Activated CD8-positive, alpha-beta memory T cell treated with anti-CD3 and anti-CD28 coated beads for 24 hours (primary cell): ENCODE data around the gene TAMALIN.

Experiments
- DNase-seq: peaks from one replicate; pipeline ENCODE4 v3.0.0-alpha.2; 2020

Gene TAMALIN

GRCh38 chr12:52014567-52015530, 8.1 kb downstream of the TAMALIN start:
- no peak for DNase-seq

GRCh38 chr12:52015532-52016041, 8.8 kb downstream of the TAMALIN start:
- no peak for DNase-seq

GRCh38 chr12:52018433-52019112, 11.8 kb downstream of the TAMALIN start:
- no peak for DNase-seq

- DNase-seq, result no peak
Measured at GRCh38 chr12:52019113-52019770, 12.5 kb downstream of the TAMALIN start.

- DNase-seq, result peak; percentile 80
Measured at GRCh38 chr12:52020539-52021336, 14.0 kb downstream of the TAMALIN start.

GRCh38 chr12:52022841-52023181, 16.1 kb downstream of the TAMALIN start:
- no peak for DNase-seq

GRCh38 chr12:52023182-52023975, 16.6 kb downstream of the TAMALIN start:
- peak; percentile 98 for DNase-seq

- no peak for DNase-seq
Measured at GRCh38 chr12:52023976-52024688, 17.4 kb downstream of the TAMALIN start.

- peak; percentile 69 for DNase-seq
Measured at GRCh38 chr12:52024845-52025230, 18.1 kb downstream of the TAMALIN start.

- no peak for DNase-seq
Measured at GRCh38 chr12:52026263-52026662, 19.5 kb downstream of the TAMALIN start.

GRCh38 chr12:52027085-52027843, 20.5 kb downstream of the TAMALIN start:
- no peak for DNase-seq

- DNase-seq, result no peak
Measured at GRCh38 chr12:52029685-52030084, 22.9 kb downstream of the TAMALIN start.

- no peak for DNase-seq
Measured at GRCh38 chr12:52032446-52032803, 25.7 kb downstream of the TAMALIN start.

- DNase-seq, result peak; percentile 91
Measured at GRCh38 chr12:52032804-52033445, 26.2 kb downstream of the TAMALIN start.

GRCh38 chr12:52033446-52034140, 26.8 kb downstream of the TAMALIN start:
- no peak for DNase-seq

- DNase-seq, result no peak
Measured at GRCh38 chr12:52035190-52035589, 28.4 kb downstream of the TAMALIN start.

- DNase-seq, result no peak
Measured at GRCh38 chr12:52035926-52036325, 29.2 kb downstream of the TAMALIN start.

GRCh38 chr12:52036587-52037171, 29.9 kb downstream of the TAMALIN start:
- DNase-seq, result peak; percentile 87
